Lung (tissue), 12 donors: ENCODE results near the gene ANKRD55. TPM values are rescaled to one million over a fixed set of nuclear protein-coding genes. Genes with fewer than 3 reads are reported as not detected.

Experiments used
- ATAC-seq: fragments of 200-7000 bp; cut with Tn5 transposase; one replicate; pipeline ENCODE4 v1.9.1; 2020; ENCODE audit warnings: moderate number of reproducible peaks; ENCODE audit not compliant: insufficient read depth, low FRiP score
- DNase-seq, 3 donors: peaks; one replicate each; pipeline ENCODE4 v3.0.0-alpha.2; 2013 to 2017
- H3K27ac ChIP-seq, 2 donors: one replicate each; pipeline ENCODE4 v1.5.1; 2013; ENCODE audit warnings: mild to moderate bottlenecking in 2 of 2, moderate library complexity in 2 of 2, control low read depth in 1 of 2, inconsistent platforms in 1 of 2, low read depth in 1 of 2, low read length in 1 of 2
- H3K27me3 ChIP-seq, 3 donors: one replicate each; pipeline ENCODE4 v1.5.1; 2013; ENCODE audit warnings: low read length in 2 of 3; ENCODE audit not compliant: control insufficient read depth in 3 of 3, insufficient read depth in 3 of 3
- H3K36me3 ChIP-seq, 4 donors: one replicate each; pipeline ENCODE4 v1.5.1; 2013; ENCODE audit warnings: low read length in 4 of 4, mild to moderate bottlenecking in 1 of 4, moderate library complexity in 1 of 4; ENCODE audit not compliant: control insufficient read depth in 4 of 4, insufficient read depth in 4 of 4
- H3K4me1 ChIP-seq, 5 donors: one replicate each; pipeline ENCODE4 v1.5.1; 2013; ENCODE audit warnings: low read length in 5 of 5, mild to moderate bottlenecking in 2 of 5, moderate library complexity in 1 of 5; ENCODE audit not compliant: control insufficient read depth in 5 of 5, insufficient read depth in 5 of 5
- H3K4me3 ChIP-seq: one replicate; pipeline ENCODE4 v1.5.1; 2013; ENCODE audit warnings: mild to moderate bottlenecking, control low read depth, moderate library complexity
- H3K9ac ChIP-seq, 2 donors: one replicate each; pipeline ENCODE4 v1.5.1; 2013; ENCODE audit warnings: low read length in 2 of 2, control low read depth in 1 of 2; ENCODE audit not compliant: insufficient read depth in 1 of 2
- H3K9me3 ChIP-seq, 4 donors: one replicate each; pipeline ENCODE4 v1.5.1; 2013; ENCODE audit warnings: low read length in 3 of 4, mild to moderate bottlenecking in 1 of 4, moderate library complexity in 1 of 4; ENCODE audit not compliant: control insufficient read depth in 4 of 4, insufficient read depth in 3 of 4
- WGBS, 2 donors: extraction: QIAGEN DNeasy Blood & Tissue Kit; methylation state at CpG; one replicate each; pipeline ENCODE4 v1.1.7; 2013; 5-methylcytosine and 5-hydroxymethylcytosine counted together
- polyA plus RNA-seq, 2 donors: library from polyadenylated mRNA; stranded (reverse); fragments of 200-250 nt; gene quantifications; one replicate each; pipeline ENCODE4 v1.2.1, GENCODE V29; 2013
- total RNA-seq, 2 donors: library from RNA; depleted of rRNA in 1 of 2; stranded (reverse); fragments of >200 nt in 1 of 2; gene quantifications; one replicate each; pipeline ENCODE4 v1.2.1, GENCODE V29; 2014 to 2021
- TF ChIP-seq, protein P1 (sequence below): IDR thresholded peaks from 2 replicates; pipeline ENCODE4 v1.5.1; 2012; ENCODE audit warnings: mild to moderate bottlenecking; ENCODE audit errors: control extremely low read depth, extremely low read depth
- donor health status: control.
- donor health status: control.
- donor health status: Bipolar disorder and iron deficiency.
- donor health status: healthy.
- donor health status: DM: yes; HTN: yes; CAD: no.

The ANKRD55 gene
- total and polyA plus RNA-seq, 4 donors: 0.06 to 0.50 (median 0.28) TPM

DNA sequence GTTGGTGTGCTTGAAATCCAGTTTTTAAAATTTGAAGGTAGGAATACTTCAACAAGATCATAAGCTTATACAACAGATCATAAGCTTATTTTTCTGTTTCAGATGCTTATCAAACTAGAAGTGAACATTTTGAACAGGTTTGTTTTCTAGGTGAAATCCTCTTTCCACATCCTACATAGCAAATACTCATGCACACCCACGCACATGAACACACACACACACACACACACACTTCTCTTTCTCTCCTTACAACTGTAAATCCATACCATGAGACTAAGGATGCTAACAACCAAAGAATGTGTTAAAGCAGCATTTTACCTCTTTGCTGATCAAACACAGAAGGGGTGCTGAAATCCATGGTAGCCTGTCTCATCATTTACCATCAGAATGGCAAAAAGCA, 592 bp downstream of the ANKRD55 start:
- Histone ChIP-seq H3K27me3 (no peaks in the 10 kb centered on the region), H3K9me3 (no peaks in the 10 kb centered on the region), H3K36me3 (no peaks in the 10 kb centered on the region), H3K4me1 (peaks cover 0 to 5% (median 0%) of the 10 kb centered on the region in 5 donors), H3K9ac (no peak overlapping the region), H3K4me3 (no peak overlapping the region), H3K27ac (no peak overlapping the region)
- no peak for DNase-seq
- no peak for ATAC-seq
- 82% methylated on average over 1 of the region's 1 CpG for WGBS, 2 donors
- TF ChIP-seq, protein P1, sequence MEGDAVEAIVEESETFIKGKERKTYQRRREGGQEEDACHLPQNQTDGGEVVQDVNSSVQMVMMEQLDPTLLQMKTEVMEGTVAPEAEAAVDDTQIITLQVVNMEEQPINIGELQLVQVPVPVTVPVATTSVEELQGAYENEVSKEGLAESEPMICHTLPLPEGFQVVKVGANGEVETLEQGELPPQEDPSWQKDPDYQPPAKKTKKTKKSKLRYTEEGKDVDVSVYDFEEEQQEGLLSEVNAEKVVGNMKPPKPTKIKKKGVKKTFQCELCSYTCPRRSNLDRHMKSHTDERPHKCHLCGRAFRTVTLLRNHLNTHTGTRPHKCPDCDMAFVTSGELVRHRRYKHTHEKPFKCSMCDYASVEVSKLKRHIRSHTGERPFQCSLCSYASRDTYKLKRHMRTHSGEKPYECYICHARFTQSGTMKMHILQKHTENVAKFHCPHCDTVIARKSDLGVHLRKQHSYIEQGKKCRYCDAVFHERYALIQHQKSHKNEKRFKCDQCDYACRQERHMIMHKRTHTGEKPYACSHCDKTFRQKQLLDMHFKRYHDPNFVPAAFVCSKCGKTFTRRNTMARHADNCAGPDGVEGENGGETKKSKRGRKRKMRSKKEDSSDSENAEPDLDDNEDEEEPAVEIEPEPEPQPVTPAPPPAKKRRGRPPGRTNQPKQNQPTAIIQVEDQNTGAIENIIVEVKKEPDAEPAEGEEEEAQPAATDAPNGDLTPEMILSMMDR: no peak

GRCh38 chr5:56230576-56230975, 2.6 kb downstream of the ANKRD55 start:
- ATAC-seq (no peak), DNase-seq (no peak)
- Histone ChIP-seq H3K4me3 (no peak overlapping the region), H3K27me3 (no peaks in the 10 kb centered on the region), H3K36me3 (no peaks in the 10 kb centered on the region), H3K9me3 (no peaks in the 10 kb centered on the region), H3K4me1 (peaks cover 0 to 5% (median 0%) of the 10 kb centered on the region in 5 donors), H3K27ac (no peak overlapping the region), H3K9ac (no peak overlapping the region)
- TF ChIP-seq, protein P1: no peak

GRCh38 chr5:56229111-56229510, 4.0 kb downstream of the ANKRD55 start:
- no peaks in the 10 kb centered on the region for H3K9me3 ChIP-seq
- no peak for ATAC-seq
- no peak overlapping the region for H3K9ac ChIP-seq
- no peak overlapping the region for H3K4me3 ChIP-seq
- H3K27me3 ChIP-seq: no peaks in the 10 kb centered on the region
- TF ChIP-seq, protein P1: no peak
- H3K36me3 ChIP-seq: no peaks in the 10 kb centered on the region
- H3K4me1 ChIP-seq: peaks cover 0 to 5% (median 0%) of the 10 kb centered on the region in 5 donors
- H3K27ac ChIP-seq: no peak overlapping the region
- WGBS, 2 donors: 72 to 77% methylated on average over 7 of the region's 7 CpGs
- peak; percentile 22 to 61 (median 49) for DNase-seq

GRCh38 chr5:56228631-56229030, 4.5 kb downstream of the ANKRD55 start:
- DNase-seq (no peak), ATAC-seq (no peak)
- Histone ChIP-seq H3K4me3 (no peak overlapping the region), H3K27ac (no peak overlapping the region), H3K36me3 (no peaks in the 10 kb centered on the region), H3K4me1 (peaks cover 0 to 5% (median 0%) of the 10 kb centered on the region in 5 donors), H3K27me3 (no peaks in the 10 kb centered on the region), H3K9ac (no peak overlapping the region), H3K9me3 (no peaks in the 10 kb centered on the region)
- WGBS, 2 donors: 85 to 88% methylated on average over 6 of the region's 6 CpGs
- TF ChIP-seq, protein P1: no peak
